K562 (cell line): ENCODE results near the gene PTPRR. TPM values are rescaled to one million over a fixed set of nuclear protein-coding genes. Genes with fewer than 3 reads are reported as not detected.

ENCODE experiments used
- JUND ChIP-seq, 2 experiments: IDR thresholded peaks; 2 replicates in 1 of 2; 3 replicates in 1 of 2; pipeline ENCODE4 v1.6.1; 2011; ENCODE audit warnings: borderline replicate concordance in 2 of 2, low read depth in 2 of 2, low read length in 2 of 2, improper control_type of control experiment in 1 of 2, missing biosample characterization in 1 of 2, missing genetic modification characterization in 1 of 2, missing genetic modification reagents in 1 of 2
- NCOR1 ChIP-seq: fragments of 450-650 bp; IDR thresholded peaks from 2 replicates; pipeline ENCODE4 v1.6.1; 2016; ENCODE audit warnings: mild to moderate bottlenecking, moderate library complexity
- ZNF75A ChIP-seq: fragments of 450-650 bp; formaldehyde crosslinking; IDR thresholded peaks from 2 replicates; pipeline ENCODE4 v1.4.0; 2020; ENCODE audit warnings: mild to moderate bottlenecking
- polyA plus RNA-seq, 8 experiments: library from polyadenylated mRNA; depleted of rRNA in 4 of 8; stranded (reverse) in 5 of 8; unstranded in 3 of 8; fragments of >200 nt; fragmentation: Nextera tagmentation in 2 of 8; fragmentation: Illumina TruSeq in 1 of 8; extraction: Ambion mirVana in 2 of 8; extraction: Trizol in 1 of 8; gene quantifications; 2 replicates each; pipeline versions ENCODE4 v1.2.1 to v1.2.3, GENCODE V29; 2011 to 2014; ENCODE audit warnings: inconsistent platforms in 1 of 8, missing spikeins in 1 of 8
- total RNA-seq, 7 experiments: library from RNA; depleted of rRNA in 6 of 7; stranded (reverse); fragments of >200 nt in 6 of 7; fragmentation: Illumina TruSeq in 2 of 7; extraction: Trizol in 2 of 7; gene quantifications; 2 replicates each; pipeline versions ENCODE4 v1.2.1 to v1.2.3, GENCODE V29; 2011 to 2021; ENCODE audit warnings: low replicate concordance in 1 of 7
- TF ChIP-seq, protein P1 (sequence below): fragments of 450-650 bp; IDR thresholded peaks from 2 replicates; pipeline ENCODE4 v1.6.1; 2017; ENCODE audit warnings: antibody characterized with exemption, mild to moderate bottlenecking
- TF ChIP-seq, protein P2 (sequence below): fragments of 250-450 bp; sonication (Bioruptor Pico); IDR thresholded peaks from 2 replicates; pipeline ENCODE4 v1.5.0; 2021
- TF ChIP-seq, protein P3 (sequence below): sonication (generic); formaldehyde crosslinking; IDR thresholded peaks from 2 replicates; pipeline ENCODE4 v1.8.0; 2022; ENCODE audit warnings: missing genetic modification reagents, mild to moderate bottlenecking, moderate library complexity, borderline replicate concordance

Gene PTPRR
- total and polyA plus RNA-seq, 9 of the 15 experiments (the other 6 are each of a cell fraction or from before 2014, with no cell fraction given), result 6.6 to 41.7 (median 12.3) TPM

DNA sequence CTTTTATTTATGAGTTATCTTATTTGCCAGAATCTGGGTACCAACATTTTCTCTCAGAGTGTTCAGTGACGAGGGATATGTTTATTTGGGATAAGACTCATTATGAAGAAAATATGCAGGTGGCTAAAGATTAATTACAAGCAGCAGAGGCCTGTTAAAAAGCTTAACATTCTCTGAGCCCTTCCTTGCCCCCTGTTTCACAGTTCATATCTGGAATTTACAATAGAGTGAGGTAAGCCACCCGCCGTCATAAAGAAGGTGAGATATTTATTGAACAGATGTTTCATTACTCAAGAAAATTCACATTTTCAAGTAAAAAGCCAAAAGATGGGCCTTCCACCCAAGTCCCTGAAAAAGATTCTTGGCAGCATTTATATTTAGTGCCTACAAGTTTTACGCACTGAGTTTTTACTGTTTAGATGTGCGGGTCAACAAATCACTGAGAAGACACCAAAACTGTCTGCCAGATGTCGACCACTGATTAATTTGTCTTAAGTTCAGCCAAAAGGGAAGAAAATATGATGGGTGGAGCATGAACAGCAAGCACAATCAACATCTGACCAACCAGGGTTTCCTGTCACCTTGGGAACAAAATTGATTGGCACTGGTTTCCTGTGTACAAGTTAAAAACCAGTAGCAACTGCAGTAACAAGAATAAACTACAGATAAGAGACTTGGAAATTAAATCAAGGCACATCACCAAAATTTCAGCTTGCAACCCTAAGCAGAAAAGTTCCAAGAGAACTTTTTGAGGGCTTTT, 197.8 kb downstream of the PTPRR start (continued):
- TF ChIP-seq, protein P1, sequence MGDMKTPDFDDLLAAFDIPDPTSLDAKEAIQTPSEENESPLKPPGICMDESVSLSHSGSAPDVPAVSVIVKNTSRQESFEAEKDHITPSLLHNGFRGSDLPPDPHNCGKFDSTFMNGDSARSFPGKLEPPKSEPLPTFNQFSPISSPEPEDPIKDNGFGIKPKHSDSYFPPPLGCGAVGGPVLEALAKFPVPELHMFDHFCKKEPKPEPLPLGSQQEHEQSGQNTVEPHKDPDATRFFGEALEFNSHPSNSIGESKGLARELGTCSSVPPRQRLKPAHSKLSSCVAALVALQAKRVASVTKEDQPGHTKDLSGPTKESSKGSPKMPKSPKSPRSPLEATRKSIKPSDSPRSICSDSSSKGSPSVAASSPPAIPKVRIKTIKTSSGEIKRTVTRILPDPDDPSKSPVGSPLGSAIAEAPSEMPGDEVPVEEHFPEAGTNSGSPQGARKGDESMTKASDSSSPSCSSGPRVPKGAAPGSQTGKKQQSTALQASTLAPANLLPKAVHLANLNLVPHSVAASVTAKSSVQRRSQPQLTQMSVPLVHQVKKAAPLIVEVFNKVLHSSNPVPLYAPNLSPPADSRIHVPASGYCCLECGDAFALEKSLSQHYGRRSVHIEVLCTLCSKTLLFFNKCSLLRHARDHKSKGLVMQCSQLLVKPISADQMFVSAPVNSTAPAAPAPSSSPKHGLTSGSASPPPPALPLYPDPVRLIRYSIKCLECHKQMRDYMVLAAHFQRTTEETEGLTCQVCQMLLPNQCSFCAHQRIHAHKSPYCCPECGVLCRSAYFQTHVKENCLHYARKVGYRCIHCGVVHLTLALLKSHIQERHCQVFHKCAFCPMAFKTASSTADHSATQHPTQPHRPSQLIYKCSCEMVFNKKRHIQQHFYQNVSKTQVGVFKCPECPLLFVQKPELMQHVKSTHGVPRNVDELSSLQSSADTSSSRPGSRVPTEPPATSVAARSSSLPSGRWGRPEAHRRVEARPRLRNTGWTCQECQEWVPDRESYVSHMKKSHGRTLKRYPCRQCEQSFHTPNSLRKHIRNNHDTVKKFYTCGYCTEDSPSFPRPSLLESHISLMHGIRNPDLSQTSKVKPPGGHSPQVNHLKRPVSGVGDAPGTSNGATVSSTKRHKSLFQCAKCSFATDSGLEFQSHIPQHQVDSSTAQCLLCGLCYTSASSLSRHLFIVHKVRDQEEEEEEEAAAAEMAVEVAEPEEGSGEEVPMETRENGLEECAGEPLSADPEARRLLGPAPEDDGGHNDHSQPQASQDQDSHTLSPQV, result no peak
- TF ChIP-seq NCOR1 (no peak), ZNF75A (CRISPR knock-in tag) (no peak), JUND (IDR thresholded peaks at IDR 0.05; ENCODE audit: borderline replicate concordance, low read depth, low read length) (no peak), JUND (tag; IDR thresholded peaks at IDR 0.05; ENCODE audit: borderline replicate concordance, low read depth, low read length) (no peak)
- TF ChIP-seq, protein P2, sequence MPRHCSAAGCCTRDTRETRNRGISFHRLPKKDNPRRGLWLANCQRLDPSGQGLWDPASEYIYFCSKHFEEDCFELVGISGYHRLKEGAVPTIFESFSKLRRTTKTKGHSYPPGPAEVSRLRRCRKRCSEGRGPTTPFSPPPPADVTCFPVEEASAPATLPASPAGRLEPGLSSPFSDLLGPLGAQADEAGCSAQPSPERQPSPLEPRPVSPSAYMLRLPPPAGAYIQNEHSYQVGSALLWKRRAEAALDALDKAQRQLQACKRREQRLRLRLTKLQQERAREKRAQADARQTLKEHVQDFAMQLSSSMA (CRISPR knock-in tag), result no peak
- TF ChIP-seq, protein P3, sequence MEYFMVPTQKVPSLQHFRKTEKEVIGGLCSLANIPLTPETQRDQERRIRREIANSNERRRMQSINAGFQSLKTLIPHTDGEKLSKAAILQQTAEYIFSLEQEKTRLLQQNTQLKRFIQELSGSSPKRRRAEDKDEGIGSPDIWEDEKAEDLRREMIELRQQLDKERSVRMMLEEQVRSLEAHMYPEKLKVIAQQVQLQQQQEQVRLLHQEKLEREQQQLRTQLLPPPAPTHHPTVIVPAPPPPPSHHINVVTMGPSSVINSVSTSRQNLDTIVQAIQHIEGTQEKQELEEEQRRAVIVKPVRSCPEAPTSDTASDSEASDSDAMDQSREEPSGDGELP, result no peak
